Peyer's patch (tissue), 4 donors: Measurements from ENCODE around the gene OBI1.

ENCODE experiments used
- CTCF ChIP-seq, 6 experiments: fragments of 450-650 bp in 4 of 6; fragments of 200-600 bp in 2 of 6; sonication (generic) in 1 of 6; IDR thresholded peaks; one replicate each; pipeline ENCODE4 v1.5.1; 2017 to 2019; ENCODE audit warnings: antibody characterized with exemption in 6 of 6, mild to moderate bottlenecking in 3 of 6, moderate library complexity in 1 of 6
- POLR2A ChIP-seq, 2 donors: fragments of 450-650 bp; IDR thresholded peaks; one replicate each; pipeline ENCODE4 v1.5.1; 2017; ENCODE audit warnings: antibody characterized with exemption in 2 of 2, mild to moderate bottlenecking in 2 of 2, moderate library complexity in 2 of 2

- TF ChIP-seq CTCF (IDR thresholded peaks at IDR 0.05) (no peak), POLR2A (IDR thresholded peaks at IDR 0.05) (no peak)
These were observed 57.7 kb downstream of the OBI1 start for GRCh38 chr13:78601124-78601873.
